Activated CD4-positive, alpha-beta T cell treated with anti-CD3 and anti-CD28 coated beads, Interleukin-2, amount 10 ng/mL, durations not matched to agents 24 days and 14 days (primary cell): ENCODE data around the gene LRRC4C. TPM values are rescaled to one million over a fixed set of nuclear protein-coding genes. Genes with fewer than 3 reads are reported as not detected.

Source experiments
- DNase-seq: peaks from one replicate; pipeline ENCODE4 v3.0.0; 2022
- H3K27ac Mint-ChIP-seq: one replicate; pipeline ENCODE4 v1.8.0; 2022; ENCODE audit warnings: mild to moderate bottlenecking, mixed read lengths
- H3K27me3 Mint-ChIP-seq: one replicate; pipeline ENCODE4 v1.8.0; 2022; ENCODE audit warnings: mixed read lengths
- H3K36me3 Mint-ChIP-seq: one replicate; pipeline ENCODE4 v1.8.0; 2022; ENCODE audit warnings: low read depth, mild to moderate bottlenecking, mixed read lengths
- H3K4me1 Mint-ChIP-seq: one replicate; pipeline ENCODE4 v1.8.0; 2021; ENCODE audit warnings: mixed read lengths
- H3K4me3 Mint-ChIP-seq: one replicate; pipeline ENCODE4 v1.8.0; 2022; ENCODE audit warnings: mild to moderate bottlenecking, moderate library complexity, mixed read lengths
- H3K9me3 Mint-ChIP-seq: one replicate; pipeline ENCODE4 v1.8.0; 2021; ENCODE audit warnings: mixed read lengths
- intact Hi-C: fragments of 100-400 bp; cut with micrococcal nuclease; formaldehyde crosslinking; loops from one replicate; pipeline ENCODE4 v1.15.1; 2023
- total RNA-seq: library from RNA; stranded (reverse); gene quantifications from 2 replicates; pipeline ENCODE4 v1.2.3, GENCODE V29; 2022

The LRRC4C gene
- total RNA-seq, 1 donor from 2014 or later = not detected

DNA sequence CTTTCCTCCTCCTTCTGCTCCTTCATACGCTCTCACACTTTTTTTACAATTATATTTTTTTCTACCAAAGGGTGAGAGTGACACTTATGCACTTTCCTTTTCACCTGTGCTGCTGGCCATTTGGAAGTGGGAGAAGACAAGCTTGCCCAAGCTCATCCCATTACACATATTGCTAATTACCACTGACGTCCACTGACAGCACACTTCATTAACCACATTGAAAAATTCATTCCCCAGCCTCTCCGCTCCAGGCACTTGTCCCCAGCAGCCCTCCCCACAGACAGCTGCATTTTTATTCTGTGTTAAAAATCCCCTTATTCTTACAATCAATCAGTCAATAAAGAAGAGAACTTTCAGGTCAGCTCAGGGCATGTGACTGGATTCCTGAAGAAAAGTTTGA lies 175.1 kb downstream of the LRRC4C start:
- Mint-ChIP-seq H3K9me3 (peaks cover 10% of the 10 kb centered on the region), H3K4me1 (no peaks in the 10 kb centered on the region), H3K27me3 (no peaks in the 10 kb centered on the region), H3K36me3 (no peaks in the 10 kb centered on the region), H3K4me3 (no peak overlapping the region), H3K27ac (no peak overlapping the region)
- intact Hi-C loops = no loop called here
- no peak for DNase-seq

- no peak overlapping the region for H3K4me3 Mint-ChIP-seq
- H3K27ac Mint-ChIP-seq = no peak overlapping the region
- H3K36me3 Mint-ChIP-seq = no peaks in the 10 kb centered on the region
- H3K27me3 Mint-ChIP-seq = no peaks in the 10 kb centered on the region
- H3K9me3 Mint-ChIP-seq = peaks cover 7% of the 10 kb centered on the region
- no peaks in the 10 kb centered on the region for H3K4me1 Mint-ChIP-seq
- intact Hi-C loops = no loop called here
- no peak for DNase-seq
Observed at GRCh38 chr11:41283191-41283930, 176.1 kb downstream of the LRRC4C start.

DNA sequence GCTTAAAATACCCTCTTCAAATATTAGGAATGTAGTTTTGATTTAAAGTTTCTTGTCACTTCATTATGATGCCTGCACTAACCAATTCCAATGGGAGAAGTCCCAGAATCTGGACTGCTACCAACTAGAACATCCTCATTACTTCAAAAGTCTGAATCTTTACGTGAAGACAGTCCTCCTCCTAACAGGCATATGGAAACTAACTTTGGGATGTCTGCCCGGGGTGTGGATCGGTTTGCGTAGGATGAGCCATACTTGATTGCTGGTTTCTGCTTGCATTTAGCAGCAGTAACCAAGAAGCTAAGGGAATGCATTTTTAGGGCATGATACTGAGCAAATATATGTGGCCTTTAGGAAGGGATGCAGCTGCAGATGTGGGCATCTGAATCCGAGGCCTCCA lies 177.1 kb downstream of the LRRC4C start:
- DNase-seq = no peak
- H3K9me3 Mint-ChIP-seq = peaks cover 4% of the 10 kb centered on the region
- intact Hi-C loops = no loop called here
- H3K27me3 Mint-ChIP-seq = no peaks in the 10 kb centered on the region
- no peaks in the 10 kb centered on the region for H3K4me1 Mint-ChIP-seq
- H3K36me3 Mint-ChIP-seq = no peaks in the 10 kb centered on the region
- H3K4me3 Mint-ChIP-seq = no peak overlapping the region
- no peak overlapping the region for H3K27ac Mint-ChIP-seq

DNA sequence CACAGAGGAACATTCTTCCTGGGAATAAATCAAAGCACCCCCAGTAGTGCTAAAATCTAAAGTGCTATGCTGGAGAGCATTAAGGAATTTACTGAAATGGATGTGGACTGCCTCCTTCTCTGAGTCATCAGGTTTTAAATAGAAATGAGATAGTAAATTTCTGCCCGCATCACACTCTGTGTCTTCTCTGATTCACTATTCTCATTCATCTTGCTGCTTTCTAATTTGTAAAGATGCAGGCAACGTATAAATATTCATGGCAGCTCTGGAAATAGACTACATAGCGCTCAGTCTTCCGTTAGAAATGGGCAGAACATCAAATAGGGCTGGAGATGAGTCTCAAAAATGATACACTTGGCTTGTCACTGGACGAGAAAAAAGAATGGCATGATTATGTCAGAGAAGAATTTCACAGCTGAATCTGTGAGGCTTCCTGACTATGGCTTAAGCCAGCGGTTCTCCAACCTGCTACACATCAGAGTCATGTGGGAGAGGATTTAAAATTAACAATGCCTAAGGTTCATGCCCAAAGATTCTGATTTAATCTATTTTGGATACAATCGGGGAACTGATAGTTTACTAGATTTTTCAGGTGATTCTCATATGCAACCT lies 178.2 kb downstream of the LRRC4C start:
- Mint-ChIP-seq H3K27ac (no peak overlapping the region), H3K9me3 (peaks cover 7% of the 10 kb centered on the region), H3K27me3 (no peaks in the 10 kb centered on the region), H3K4me1 (no peaks in the 10 kb centered on the region), H3K36me3 (no peaks in the 10 kb centered on the region), H3K4me3 (no peak overlapping the region)
- DNase-seq = no peak
- intact Hi-C loops = no loop called here

DNA sequence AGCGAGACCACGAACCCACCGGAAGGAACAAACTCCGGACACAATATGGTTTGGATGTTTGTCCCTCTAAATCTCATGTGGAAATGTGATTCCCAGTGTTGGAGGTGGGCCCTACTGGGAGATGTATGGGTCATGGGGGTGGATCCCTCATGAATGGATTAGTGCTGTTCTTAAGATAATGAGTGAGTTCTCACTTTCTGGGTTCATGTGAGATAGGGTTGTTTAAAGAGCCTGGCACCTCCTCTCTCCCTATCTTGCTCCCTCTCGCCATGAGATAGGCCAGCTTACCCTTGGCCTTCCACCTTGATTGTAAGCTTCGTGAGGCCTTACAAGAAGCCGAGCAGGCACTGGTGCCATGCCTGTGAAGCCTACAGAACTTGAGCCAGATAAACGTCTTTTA lies 184.6 kb downstream of the LRRC4C start:
- Mint-ChIP-seq H3K27me3 (no peaks in the 10 kb centered on the region), H3K4me1 (no peaks in the 10 kb centered on the region), H3K27ac (no peak overlapping the region), H3K4me3 (no peak overlapping the region), H3K36me3 (no peaks in the 10 kb centered on the region), H3K9me3 (peaks cover 12% of the 10 kb centered on the region)
- no peak for DNase-seq
- intact Hi-C loops = no loop called here

- H3K27me3 Mint-ChIP-seq = no peaks in the 10 kb centered on the region
- H3K9me3 Mint-ChIP-seq = peaks cover 12% of the 10 kb centered on the region
- intact Hi-C loops = no loop called here
- no peak overlapping the region for H3K4me3 Mint-ChIP-seq
- H3K36me3 Mint-ChIP-seq = no peaks in the 10 kb centered on the region
- no peak for DNase-seq
- no peak overlapping the region for H3K27ac Mint-ChIP-seq
- no peaks in the 10 kb centered on the region for H3K4me1 Mint-ChIP-seq
Observed at GRCh38 chr11:41273908-41274307, 185.5 kb downstream of the LRRC4C start.

GRCh38 chr11:41267451-41267850 lies 192.0 kb downstream of the LRRC4C start:
- H3K4me3 Mint-ChIP-seq = no peak overlapping the region
- no peaks in the 10 kb centered on the region for H3K36me3 Mint-ChIP-seq
- intact Hi-C loops = no loop called here
- H3K9me3 Mint-ChIP-seq = peaks cover 6% of the 10 kb centered on the region
- H3K27ac Mint-ChIP-seq = no peak overlapping the region
- H3K4me1 Mint-ChIP-seq = no peaks in the 10 kb centered on the region
- no peak for DNase-seq
- H3K27me3 Mint-ChIP-seq = no peaks in the 10 kb centered on the region

DNA sequence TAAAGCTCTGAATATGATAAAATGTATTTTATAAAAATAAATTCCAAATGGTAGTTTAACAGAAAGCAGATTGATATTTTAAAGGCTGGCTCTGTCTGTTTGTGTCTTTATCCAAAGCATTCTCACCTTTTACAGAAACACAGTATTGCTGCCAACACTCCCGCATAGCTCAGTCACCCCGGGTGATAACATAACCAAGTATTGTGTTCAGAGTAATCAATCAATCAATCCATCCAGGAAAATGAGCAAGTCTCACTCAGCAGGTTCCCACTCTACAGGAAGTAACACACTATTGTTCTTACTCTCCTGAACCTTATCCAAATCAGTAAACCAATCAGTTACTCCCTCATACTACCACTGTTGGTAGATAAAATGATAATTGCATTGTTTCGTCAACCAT lies 203.4 kb downstream of the LRRC4C start:
- no peak for DNase-seq
- intact Hi-C loops = no loop called here
- H3K36me3 Mint-ChIP-seq = no peaks in the 10 kb centered on the region
- H3K9me3 Mint-ChIP-seq = peaks cover 4% of the 10 kb centered on the region
- no peak overlapping the region for H3K4me3 Mint-ChIP-seq
- H3K27ac Mint-ChIP-seq = no peak overlapping the region
- H3K27me3 Mint-ChIP-seq = no peaks in the 10 kb centered on the region
- H3K4me1 Mint-ChIP-seq = no peaks in the 10 kb centered on the region

DNA sequence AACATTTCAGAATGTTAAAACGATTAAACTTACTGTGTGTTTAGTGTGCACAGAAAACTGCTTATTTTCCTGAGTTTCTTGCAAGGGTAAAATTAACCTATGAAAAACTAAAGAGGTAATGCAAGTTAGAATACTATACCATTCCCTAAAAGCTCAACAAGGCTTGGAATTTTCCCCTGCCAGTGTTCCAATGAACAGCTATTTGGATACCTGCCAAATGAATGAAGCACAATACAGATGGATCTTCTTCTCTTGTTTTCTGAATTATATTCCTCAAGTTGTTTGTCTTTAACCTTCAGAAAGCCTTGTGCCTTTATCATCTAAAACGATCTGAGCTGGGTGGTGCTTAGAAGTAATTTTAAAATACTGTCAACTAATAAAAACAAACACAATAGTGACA lies 204.5 kb downstream of the LRRC4C start:
- H3K9me3 Mint-ChIP-seq = peaks cover 4% of the 10 kb centered on the region
- H3K4me3 Mint-ChIP-seq = no peak overlapping the region
- no peak for DNase-seq
- H3K27me3 Mint-ChIP-seq = no peaks in the 10 kb centered on the region
- H3K27ac Mint-ChIP-seq = no peak overlapping the region
- intact Hi-C loops = no loop called here
- no peaks in the 10 kb centered on the region for H3K36me3 Mint-ChIP-seq
- H3K4me1 Mint-ChIP-seq = no peaks in the 10 kb centered on the region

DNA sequence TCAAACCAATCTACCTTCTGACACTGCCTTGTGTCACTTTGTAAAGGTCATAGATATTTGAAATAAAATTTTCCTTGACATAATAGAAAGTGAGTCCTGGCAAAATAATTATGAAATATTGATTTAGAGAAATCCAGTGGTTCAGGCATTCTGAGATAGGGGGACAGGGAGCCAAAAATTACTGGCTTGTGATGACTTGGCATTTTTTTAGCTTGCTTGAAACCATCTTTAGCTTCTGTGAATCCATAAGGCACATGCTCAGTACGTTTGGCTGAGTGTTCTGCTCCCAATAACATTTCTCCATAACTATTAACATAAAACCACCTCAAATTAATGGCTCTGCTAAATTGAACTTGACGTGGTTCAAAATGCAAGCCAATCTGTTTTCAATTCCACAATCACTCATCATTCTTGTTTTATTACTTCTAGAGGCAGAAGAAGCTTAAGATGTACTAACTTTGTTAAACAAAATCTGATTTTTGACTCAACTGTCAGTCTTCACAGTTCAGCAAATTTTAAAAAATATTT lies 209.0 kb downstream of the LRRC4C start:
- no peak for DNase-seq
- Mint-ChIP-seq H3K4me1 (no peaks in the 10 kb centered on the region), H3K27me3 (no peaks in the 10 kb centered on the region), H3K4me3 (no peak overlapping the region), H3K27ac (no peak overlapping the region), H3K9me3 (peaks cover 10% of the 10 kb centered on the region), H3K36me3 (no peaks in the 10 kb centered on the region)
- intact Hi-C loops = no loop called here

DNA sequence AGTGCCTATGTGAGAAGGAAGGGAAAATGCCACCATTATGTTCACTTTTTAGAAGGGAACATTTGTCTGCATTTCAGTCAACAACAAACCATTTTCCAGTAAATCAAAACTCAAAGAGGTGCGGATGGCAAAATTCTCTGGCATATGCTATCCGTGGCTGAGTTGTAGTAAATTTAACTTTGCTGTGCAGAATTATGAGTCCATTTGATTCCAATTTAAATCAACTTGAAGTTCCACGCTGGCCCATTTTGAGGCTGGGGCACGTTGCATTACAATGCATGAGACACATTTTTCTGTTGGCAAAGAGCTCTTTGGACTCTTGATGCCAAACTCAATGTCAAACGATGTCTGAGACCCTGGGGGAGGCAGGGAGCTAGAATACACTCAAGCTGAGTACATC lies 211.8 kb downstream of the LRRC4C start:
- H3K27me3 Mint-ChIP-seq = no peaks in the 10 kb centered on the region
- intact Hi-C loops = no loop called here
- no peak overlapping the region for H3K27ac Mint-ChIP-seq
- H3K4me1 Mint-ChIP-seq = no peaks in the 10 kb centered on the region
- no peak for DNase-seq
- no peak overlapping the region for H3K4me3 Mint-ChIP-seq
- H3K9me3 Mint-ChIP-seq = peaks cover 10% of the 10 kb centered on the region
- H3K36me3 Mint-ChIP-seq = no peaks in the 10 kb centered on the region

DNA sequence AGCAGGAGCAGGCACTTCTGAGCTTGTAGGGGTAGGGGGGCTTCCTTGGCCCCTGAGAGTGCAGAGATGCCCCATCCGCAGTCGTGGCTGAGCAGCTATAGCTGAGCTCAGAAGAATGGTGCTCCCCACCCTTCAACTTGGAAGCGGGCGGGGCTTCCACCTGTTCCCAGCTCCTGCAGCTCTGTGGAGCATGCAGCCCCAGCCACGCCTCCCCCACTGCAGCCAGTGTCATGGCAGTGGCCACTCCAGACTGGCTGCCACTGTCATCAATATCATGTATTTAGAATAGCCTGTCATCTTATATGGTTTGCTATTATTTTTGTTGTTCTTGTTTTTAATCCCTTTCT lies 213.1 kb downstream of the LRRC4C start:
- intact Hi-C loops = no loop called here
- Mint-ChIP-seq H3K36me3 (no peaks in the 10 kb centered on the region), H3K27me3 (no peaks in the 10 kb centered on the region), H3K27ac (no peak overlapping the region), H3K9me3 (peaks cover 9% of the 10 kb centered on the region), H3K4me1 (no peaks in the 10 kb centered on the region), H3K4me3 (no peak overlapping the region)
- no peak for DNase-seq

DNA sequence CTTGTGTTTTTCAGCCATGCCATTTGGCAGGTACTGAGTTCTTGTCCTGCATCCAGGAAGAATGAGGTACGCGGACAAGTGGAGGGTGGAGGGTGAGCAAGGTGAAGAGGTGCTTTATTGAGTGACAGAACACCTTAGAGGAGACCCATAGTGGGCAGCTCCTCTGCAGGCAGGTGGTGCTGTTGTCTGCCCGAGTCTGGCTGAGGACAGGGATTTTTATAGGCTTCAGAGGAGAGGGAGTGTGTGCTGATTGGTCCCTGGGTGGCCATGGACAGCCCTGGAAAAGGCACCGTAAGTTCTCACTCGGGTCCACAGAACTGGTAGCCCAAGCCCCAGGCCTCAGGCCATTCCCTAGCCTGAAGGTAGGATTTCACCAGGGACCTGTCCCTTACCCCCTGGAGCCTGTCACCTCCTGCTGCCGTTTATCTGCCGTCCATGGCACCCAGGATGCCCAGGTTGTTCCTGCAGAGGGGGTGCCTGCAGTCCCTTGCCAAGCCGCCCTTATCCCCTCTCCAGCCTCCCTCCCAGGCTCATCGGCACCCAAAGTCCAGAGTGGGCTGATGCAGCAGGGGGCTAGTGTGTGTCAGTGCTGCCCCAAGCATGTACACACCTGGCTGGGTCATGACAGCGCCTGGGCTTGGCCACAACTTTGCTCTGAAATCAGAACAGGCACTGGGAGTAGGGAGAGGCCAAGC lies 213.6 kb downstream of the LRRC4C start:
- H3K4me3 Mint-ChIP-seq = no peak overlapping the region
- peaks cover 6% of the 10 kb centered on the region for H3K9me3 Mint-ChIP-seq
- H3K27me3 Mint-ChIP-seq = no peaks in the 10 kb centered on the region
- no peaks in the 10 kb centered on the region for H3K36me3 Mint-ChIP-seq
- no peaks in the 10 kb centered on the region for H3K4me1 Mint-ChIP-seq
- no peak overlapping the region for H3K27ac Mint-ChIP-seq
- DNase-seq = no peak
- intact Hi-C loops = no loop called here

DNA sequence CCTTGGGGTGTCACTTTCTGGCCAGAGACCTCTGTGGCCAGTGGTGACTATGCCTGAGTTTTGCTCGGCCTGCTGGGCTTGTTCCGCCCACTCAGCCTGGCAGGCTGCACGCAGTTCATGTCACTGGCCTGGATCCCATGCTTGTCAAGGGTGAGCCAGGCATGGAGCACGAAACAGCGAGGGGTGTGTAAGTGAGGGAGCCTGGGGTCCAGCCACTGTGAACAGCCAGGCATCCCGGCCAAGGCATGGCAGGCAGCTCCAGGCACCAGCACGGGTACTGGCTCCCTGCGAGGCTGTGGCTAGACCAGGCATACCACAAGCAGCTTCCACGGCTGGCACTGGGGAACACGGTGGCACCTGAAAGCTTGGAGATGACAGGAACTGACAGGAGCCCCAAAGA lies 214.3 kb downstream of the LRRC4C start:
- Mint-ChIP-seq H3K27me3 (no peaks in the 10 kb centered on the region), H3K27ac (no peak overlapping the region), H3K4me1 (no peaks in the 10 kb centered on the region), H3K36me3 (no peaks in the 10 kb centered on the region), H3K9me3 (peaks cover 6% of the 10 kb centered on the region), H3K4me3 (no peak overlapping the region)
- DNase-seq = no peak
- intact Hi-C loops = no loop called here
